ENCODE data around the gene HSD3B7. TPM values are rescaled to one million over a fixed set of nuclear protein-coding genes. Genes with fewer than 3 reads are reported as not detected.

The HSD3B7 gene
- total and polyA plus RNA-seq, 10 of the 15 experiments (the other 5 are each of a cell fraction or from before 2014, with no cell fraction given): 0.18 to 1.8 (median 0.48) TPM; not detected in 1

DNA sequence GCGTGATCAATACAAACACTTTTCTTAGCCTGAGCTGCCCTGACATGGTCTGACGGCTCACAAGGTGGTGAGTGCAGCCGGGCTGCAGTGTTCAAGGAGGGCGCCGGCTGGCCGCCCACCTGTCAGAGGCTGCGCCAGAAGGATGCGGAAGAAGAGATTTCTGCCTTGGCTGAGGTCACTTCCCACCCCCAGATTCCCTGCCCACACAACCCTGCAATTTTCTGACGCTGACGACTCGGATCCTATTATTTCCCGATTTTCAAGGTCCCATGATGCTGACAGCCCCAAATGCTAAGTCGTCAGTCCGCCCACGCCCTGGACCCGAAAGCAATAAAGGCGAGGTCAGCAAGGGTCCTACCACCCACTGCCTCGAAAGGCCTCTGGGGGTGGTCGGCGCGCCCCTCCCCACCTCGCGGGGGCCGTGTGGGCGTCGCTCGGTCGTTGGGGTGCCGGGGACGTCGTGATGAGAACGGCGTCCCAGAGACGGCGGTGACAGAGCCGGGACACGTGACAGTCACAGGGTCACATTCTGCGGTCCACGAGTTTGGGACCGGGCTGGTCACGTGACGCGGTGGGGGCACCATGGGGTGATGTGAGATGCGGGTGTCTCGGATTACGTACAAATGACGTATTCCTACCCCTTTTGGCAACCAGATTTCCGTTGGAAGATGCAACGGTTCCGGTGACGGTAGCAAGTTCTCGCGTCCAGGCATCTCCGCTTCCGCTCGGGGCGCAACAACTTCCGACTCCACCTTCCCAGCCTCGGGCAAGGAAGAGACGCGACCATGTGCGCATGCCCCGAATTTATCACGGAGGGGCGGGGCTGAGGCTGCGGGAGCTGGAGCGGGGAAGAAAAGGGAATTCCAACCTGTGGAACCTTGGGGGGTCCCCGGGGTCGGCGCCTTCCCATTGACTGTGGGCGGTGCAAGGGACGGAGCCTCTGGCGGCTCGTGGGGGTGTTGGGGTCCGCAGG lies 48.0 kb downstream of the HSD3B7 start, which contains the start of gene STX4 (continued):
- TF ChIP-seq LARP7 (IDR thresholded peaks at IDR 0.05): peak; percentile 94
- no peak for TF ChIP-seq JUNB (IDR thresholded peaks at IDR 0.05)
- TF ChIP-seq, protein P1, sequence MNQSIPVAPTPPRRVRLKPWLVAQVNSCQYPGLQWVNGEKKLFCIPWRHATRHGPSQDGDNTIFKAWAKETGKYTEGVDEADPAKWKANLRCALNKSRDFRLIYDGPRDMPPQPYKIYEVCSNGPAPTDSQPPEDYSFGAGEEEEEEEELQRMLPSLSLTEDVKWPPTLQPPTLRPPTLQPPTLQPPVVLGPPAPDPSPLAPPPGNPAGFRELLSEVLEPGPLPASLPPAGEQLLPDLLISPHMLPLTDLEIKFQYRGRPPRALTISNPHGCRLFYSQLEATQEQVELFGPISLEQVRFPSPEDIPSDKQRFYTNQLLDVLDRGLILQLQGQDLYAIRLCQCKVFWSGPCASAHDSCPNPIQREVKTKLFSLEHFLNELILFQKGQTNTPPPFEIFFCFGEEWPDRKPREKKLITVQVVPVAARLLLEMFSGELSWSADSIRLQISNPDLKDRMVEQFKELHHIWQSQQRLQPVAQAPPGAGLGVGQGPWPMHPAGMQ (IDR thresholded peaks at IDR 0.05; ENCODE audit: borderline replicate concordance): no peak
- TF ChIP-seq HDGF (IDR thresholded peaks at IDR 0.05): no peak; the same call in none of the 2 replicates
- no peak for TF ChIP-seq NFYB (IDR thresholded peaks at IDR 0.05; ENCODE audit: insufficient read depth, low read depth, low read length)
- TF ChIP-seq RB1 (IDR thresholded peaks at IDR 0.05; ENCODE audit: borderline replicate concordance): peak; percentile 93
- TF ChIP-seq, protein P2, sequence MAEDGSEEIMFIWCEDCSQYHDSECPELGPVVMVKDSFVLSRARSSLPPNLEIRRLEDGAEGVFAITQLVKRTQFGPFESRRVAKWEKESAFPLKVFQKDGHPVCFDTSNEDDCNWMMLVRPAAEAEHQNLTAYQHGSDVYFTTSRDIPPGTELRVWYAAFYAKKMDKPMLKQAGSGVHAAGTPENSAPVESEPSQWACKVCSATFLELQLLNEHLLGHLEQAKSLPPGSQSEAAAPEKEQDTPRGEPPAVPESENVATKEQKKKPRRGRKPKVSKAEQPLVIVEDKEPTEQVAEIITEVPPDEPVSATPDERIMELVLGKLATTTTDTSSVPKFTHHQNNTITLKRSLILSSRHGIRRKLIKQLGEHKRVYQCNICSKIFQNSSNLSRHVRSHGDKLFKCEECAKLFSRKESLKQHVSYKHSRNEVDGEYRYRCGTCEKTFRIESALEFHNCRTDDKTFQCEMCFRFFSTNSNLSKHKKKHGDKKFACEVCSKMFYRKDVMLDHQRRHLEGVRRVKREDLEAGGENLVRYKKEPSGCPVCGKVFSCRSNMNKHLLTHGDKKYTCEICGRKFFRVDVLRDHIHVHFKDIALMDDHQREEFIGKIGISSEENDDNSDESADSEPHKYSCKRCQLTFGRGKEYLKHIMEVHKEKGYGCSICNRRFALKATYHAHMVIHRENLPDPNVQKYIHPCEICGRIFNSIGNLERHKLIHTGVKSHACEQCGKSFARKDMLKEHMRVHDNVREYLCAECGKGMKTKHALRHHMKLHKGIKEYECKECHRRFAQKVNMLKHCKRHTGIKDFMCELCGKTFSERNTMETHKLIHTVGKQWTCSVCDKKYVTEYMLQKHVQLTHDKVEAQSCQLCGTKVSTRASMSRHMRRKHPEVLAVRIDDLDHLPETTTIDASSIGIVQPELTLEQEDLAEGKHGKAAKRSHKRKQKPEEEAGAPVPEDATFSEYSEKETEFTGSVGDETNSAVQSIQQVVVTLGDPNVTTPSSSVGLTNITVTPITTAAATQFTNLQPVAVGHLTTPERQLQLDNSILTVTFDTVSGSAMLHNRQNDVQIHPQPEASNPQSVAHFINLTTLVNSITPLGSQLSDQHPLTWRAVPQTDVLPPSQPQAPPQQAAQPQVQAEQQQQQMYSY (CRISPR knock-in tag; IDR thresholded peaks at IDR 0.05): no peak; the same call in 1 of the 2 replicates
- no peak; the same call in 1 of the 2 replicates for TF ChIP-seq IRF4 (IDR thresholded peaks at IDR 0.05; ENCODE audit: low read depth, low read length)
- peak; percentile 78 for TF ChIP-seq SIX5 (IDR thresholded peaks at IDR 0.05; ENCODE audit: low read depth, low read length, severe bottlenecking)
- TF ChIP-seq TCF3 (IDR thresholded peaks at IDR 0.05; ENCODE audit: borderline replicate concordance, insufficient read depth, low read depth, low read length): peak; percentile 68; the same call in 1 of the 2 replicates
- TF ChIP-seq, protein P3, sequence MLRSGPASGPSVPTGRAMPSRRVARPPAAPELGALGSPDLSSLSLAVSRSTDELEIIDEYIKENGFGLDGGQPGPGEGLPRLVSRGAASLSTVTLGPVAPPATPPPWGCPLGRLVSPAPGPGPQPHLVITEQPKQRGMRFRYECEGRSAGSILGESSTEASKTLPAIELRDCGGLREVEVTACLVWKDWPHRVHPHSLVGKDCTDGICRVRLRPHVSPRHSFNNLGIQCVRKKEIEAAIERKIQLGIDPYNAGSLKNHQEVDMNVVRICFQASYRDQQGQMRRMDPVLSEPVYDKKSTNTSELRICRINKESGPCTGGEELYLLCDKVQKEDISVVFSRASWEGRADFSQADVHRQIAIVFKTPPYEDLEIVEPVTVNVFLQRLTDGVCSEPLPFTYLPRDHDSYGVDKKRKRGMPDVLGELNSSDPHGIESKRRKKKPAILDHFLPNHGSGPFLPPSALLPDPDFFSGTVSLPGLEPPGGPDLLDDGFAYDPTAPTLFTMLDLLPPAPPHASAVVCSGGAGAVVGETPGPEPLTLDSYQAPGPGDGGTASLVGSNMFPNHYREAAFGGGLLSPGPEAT (IDR thresholded peaks at IDR 0.05; ENCODE audit: low read depth): peak; percentile 75
- TF ChIP-seq, protein P4, sequence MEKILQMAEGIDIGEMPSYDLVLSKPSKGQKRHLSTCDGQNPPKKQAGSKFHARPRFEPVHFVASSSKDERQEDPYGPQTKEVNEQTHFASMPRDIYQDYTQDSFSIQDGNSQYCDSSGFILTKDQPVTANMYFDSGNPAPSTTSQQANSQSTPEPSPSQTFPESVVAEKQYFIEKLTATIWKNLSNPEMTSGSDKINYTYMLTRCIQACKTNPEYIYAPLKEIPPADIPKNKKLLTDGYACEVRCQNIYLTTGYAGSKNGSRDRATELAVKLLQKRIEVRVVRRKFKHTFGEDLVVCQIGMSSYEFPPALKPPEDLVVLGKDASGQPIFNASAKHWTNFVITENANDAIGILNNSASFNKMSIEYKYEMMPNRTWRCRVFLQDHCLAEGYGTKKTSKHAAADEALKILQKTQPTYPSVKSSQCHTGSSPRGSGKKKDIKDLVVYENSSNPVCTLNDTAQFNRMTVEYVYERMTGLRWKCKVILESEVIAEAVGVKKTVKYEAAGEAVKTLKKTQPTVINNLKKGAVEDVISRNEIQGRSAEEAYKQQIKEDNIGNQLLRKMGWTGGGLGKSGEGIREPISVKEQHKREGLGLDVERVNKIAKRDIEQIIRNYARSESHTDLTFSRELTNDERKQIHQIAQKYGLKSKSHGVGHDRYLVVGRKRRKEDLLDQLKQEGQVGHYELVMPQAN (conservative IDR thresholded peaks at IDR 0.05): peak; percentile 86
- TF ChIP-seq ZSCAN29 (IDR thresholded peaks at IDR 0.05): no peak
- peak; percentile 99 for TF ChIP-seq GABPA (IDR thresholded peaks at IDR 0.05; ENCODE audit: low read depth)
- TF ChIP-seq ASH2L (IDR thresholded peaks at IDR 0.05; ENCODE audit: borderline replicate concordance, low read depth): peak; percentile 66; the same call in 1 of the 2 replicates
- TF ChIP-seq RAD21 (IDR thresholded peaks at IDR 0.05; ENCODE audit: insufficient read depth, low read depth, low read length): no peak
